Suprapubic skin (tissue), 4 donors: Measurements from ENCODE around the gene ANTXR2. TPM values are rescaled to one million over a fixed set of nuclear protein-coding genes. Genes with fewer than 3 reads are reported as not detected.

ENCODE experiments used
- DNase-seq, 2 donors: peaks; one replicate each; pipeline ENCODE4 v3.0.0-alpha.2; 2019; ENCODE audit warnings: low spot score in 2 of 2
- H3K27ac ChIP-seq: fragments of 200-600 bp; sonication (generic); one replicate; pipeline ENCODE4 v1.5.1; 2019
- H3K27me3 ChIP-seq: fragments of 200-600 bp; sonication (generic); one replicate; pipeline ENCODE4 v1.5.1; 2019
- H3K36me3 ChIP-seq: fragments of 200-600 bp; sonication (generic); one replicate; pipeline ENCODE4 v1.5.1; 2019
- H3K4me1 ChIP-seq: fragments of 200-600 bp; sonication (generic); one replicate; pipeline ENCODE4 v1.5.1; 2019
- H3K4me3 ChIP-seq: fragments of 200-600 bp; sonication (generic); one replicate; pipeline ENCODE4 v1.5.1; 2019; ENCODE audit warnings: mild to moderate bottlenecking
- H3K9me3 ChIP-seq: fragments of 200-600 bp; sonication (generic); one replicate; pipeline ENCODE4 v1.5.1; 2019
- CTCF ChIP-seq, 2 donors: fragments of 200-600 bp in 1 of 2; fragments of 450-650 bp in 1 of 2; sonication (generic) in 1 of 2; IDR thresholded peaks; one replicate each; pipeline ENCODE4 v1.5.1; 2016 to 2019; ENCODE audit warnings: antibody characterized with exemption in 2 of 2, mild to moderate bottlenecking in 1 of 2, moderate library complexity in 1 of 2
- EP300 ChIP-seq: sonication (generic); formaldehyde crosslinking; IDR thresholded peaks from one replicate; pipeline ENCODE4 v1.6.1; 2017; ENCODE audit warnings: antibody characterized with exemption
- POLR2A ChIP-seq, 2 donors: fragments of 450-650 bp; IDR thresholded peaks; one replicate each; pipeline ENCODE4 v1.6.1; 2017; ENCODE audit warnings: antibody characterized with exemption in 2 of 2, mild to moderate bottlenecking in 2 of 2, moderate library complexity in 2 of 2
- POLR2AphosphoS5 ChIP-seq, 3 donors: sonication (generic); formaldehyde crosslinking; IDR thresholded peaks; one replicate each; pipeline ENCODE4 v1.6.1; 2017; ENCODE audit warnings: antibody characterized with exemption in 3 of 3
- WGBS: methylation state at CpG from one replicate; pipeline ENCODE4 v1.1.5; 2018; 5-methylcytosine and 5-hydroxymethylcytosine counted together
- total RNA-seq, 4 donors: library from RNA; depleted of rRNA; stranded (reverse); fragments of >200 nt; gene quantifications; one replicate each; pipeline ENCODE4 v1.1.0, GENCODE V29; 2016

ANTXR2 gene
- total RNA-seq, 4 donors from 2014 or later, result 9.8 to 22.2 (median 12.8) TPM

- Histone ChIP-seq H3K27me3 (no peaks in the 10 kb centered on the region), H3K4me3 (no peak overlapping the region), H3K9me3 (no peaks in the 10 kb centered on the region), H3K36me3 (no peaks in the 10 kb centered on the region), H3K4me1 (peaks cover 4% of the 10 kb centered on the region), H3K27ac (no peak overlapping the region)
- TF ChIP-seq POLR2AphosphoS5 (IDR thresholded peaks at IDR 0.05), result no peak
- TF ChIP-seq EP300, result no peak
- no peak for TF ChIP-seq CTCF (IDR thresholded peaks at IDR 0.05)
- TF ChIP-seq POLR2A (IDR thresholded peaks at IDR 0.05), result no peak
- 39% methylated on average over 2 of the region's 2 CpGs for WGBS
- DNase-seq, result no peak
These were observed 30.6 kb upstream of the ANTXR2 start for GRCh38 chr4:80103629-80104028.

GRCh38 chr4:80101792-80102116 is 28.7 kb upstream of the ANTXR2 start:
- no peak overlapping the region for H3K27ac ChIP-seq
- H3K4me1 ChIP-seq, result peaks cover 13% of the 10 kb centered on the region
- no peaks in the 10 kb centered on the region for H3K9me3 ChIP-seq
- TF ChIP-seq CTCF (IDR thresholded peaks at IDR 0.05), result no peak
- no peak for TF ChIP-seq POLR2AphosphoS5 (IDR thresholded peaks at IDR 0.05)
- no peak for TF ChIP-seq EP300
- TF ChIP-seq POLR2A (IDR thresholded peaks at IDR 0.05), result no peak
- no peak overlapping the region for H3K4me3 ChIP-seq
- H3K27me3 ChIP-seq, result no peaks in the 10 kb centered on the region
- no peaks in the 10 kb centered on the region for H3K36me3 ChIP-seq
- DNase-seq, result no peak

GRCh38 chr4:80101071-80101791 is 28.2 kb upstream of the ANTXR2 start:
- Histone ChIP-seq H3K27ac (no peak overlapping the region), H3K4me3 (no peak overlapping the region), H3K9me3 (no peaks in the 10 kb centered on the region), H3K27me3 (no peaks in the 10 kb centered on the region), H3K36me3 (no peaks in the 10 kb centered on the region), H3K4me1 (peaks cover 16% of the 10 kb centered on the region)
- TF ChIP-seq POLR2AphosphoS5 (IDR thresholded peaks at IDR 0.05), result no peak
- TF ChIP-seq POLR2A (IDR thresholded peaks at IDR 0.05), result no peak
- no peak for TF ChIP-seq CTCF (IDR thresholded peaks at IDR 0.05)
- no peak for TF ChIP-seq EP300
- 49% methylated on average over 5 of the region's 5 CpGs for WGBS
- DNase-seq, result no peak

- peaks cover 16% of the 10 kb centered on the region for H3K4me1 ChIP-seq
- no peaks in the 10 kb centered on the region for H3K9me3 ChIP-seq
- 97% methylated on average over 1 of the region's 1 CpG for WGBS
- H3K36me3 ChIP-seq, result no peaks in the 10 kb centered on the region
- H3K27me3 ChIP-seq, result no peaks in the 10 kb centered on the region
- no peak overlapping the region for H3K27ac ChIP-seq
- no peak overlapping the region for H3K4me3 ChIP-seq
- TF ChIP-seq POLR2A (IDR thresholded peaks at IDR 0.05) (no peak), CTCF (IDR thresholded peaks at IDR 0.05) (no peak), EP300 (no peak), POLR2AphosphoS5 (IDR thresholded peaks at IDR 0.05) (no peak)
- DNase-seq, result no peak
These were observed 26.6 kb upstream of the ANTXR2 start for GRCh38 chr4:80099671-80100070.

GRCh38 chr4:80098635-80099034 is 25.6 kb upstream of the ANTXR2 start:
- TF ChIP-seq EP300, result no peak
- no peak for TF ChIP-seq POLR2A (IDR thresholded peaks at IDR 0.05)
- TF ChIP-seq POLR2AphosphoS5 (IDR thresholded peaks at IDR 0.05), result no peak
- TF ChIP-seq CTCF (IDR thresholded peaks at IDR 0.05), result no peak
- Histone ChIP-seq H3K4me1 (peaks cover 16% of the 10 kb centered on the region), H3K4me3 (no peak overlapping the region), H3K27me3 (no peaks in the 10 kb centered on the region), H3K9me3 (no peaks in the 10 kb centered on the region), H3K27ac (no peak overlapping the region), H3K36me3 (no peaks in the 10 kb centered on the region)
- DNase-seq, result no peak
- WGBS, result 89% methylated on average over 1 of the region's 1 CpG
